GM21515 (cell line): ENCODE results near the gene CD2AP.
A peak's percentile ranks its signal among the peaks of the same experiment; 100 is the strongest.
"Not testable (repeated sequence)": the region's sequence is repeated elsewhere in the genome, so short reads cannot be mapped to it uniquely, and the experiment has no call there.

Experiments used
- ATAC-seq: cut with Tn5 transposase; IDR thresholded peaks from one replicate; pipeline ENCODE4 v1.9.1; 2021; ENCODE audit not compliant: unreplicated experiment

Gene CD2AP

GRCh38 chr6:47631269-47631772, 153.7 kb downstream of the CD2AP start:
- ATAC-seq, result peak; percentile 55

DNA sequence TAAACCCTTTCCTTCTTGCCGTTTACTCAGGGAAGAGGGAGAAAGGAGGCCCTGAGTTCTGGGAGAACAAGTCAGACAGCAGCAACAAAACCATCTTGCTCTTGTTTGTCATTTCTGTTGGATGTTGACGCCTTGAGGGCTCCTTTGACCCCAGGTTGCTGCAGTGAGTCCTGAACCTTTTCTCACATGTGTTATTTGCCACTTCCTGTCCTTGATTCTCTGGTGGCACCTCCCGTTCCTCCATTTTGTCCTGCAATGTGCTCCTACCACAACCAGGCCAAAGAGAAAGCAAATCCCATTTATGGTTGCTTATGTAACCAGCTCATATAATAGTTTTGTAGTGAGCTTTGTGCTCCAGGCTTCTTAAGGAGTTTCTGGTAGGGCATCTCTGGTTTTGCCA, 154.2 kb downstream of the CD2AP start:
- ATAC-seq, result no peak

GRCh38 chr6:47633141-47633540, 155.6 kb downstream of the CD2AP start:
- no peak for ATAC-seq

DNA sequence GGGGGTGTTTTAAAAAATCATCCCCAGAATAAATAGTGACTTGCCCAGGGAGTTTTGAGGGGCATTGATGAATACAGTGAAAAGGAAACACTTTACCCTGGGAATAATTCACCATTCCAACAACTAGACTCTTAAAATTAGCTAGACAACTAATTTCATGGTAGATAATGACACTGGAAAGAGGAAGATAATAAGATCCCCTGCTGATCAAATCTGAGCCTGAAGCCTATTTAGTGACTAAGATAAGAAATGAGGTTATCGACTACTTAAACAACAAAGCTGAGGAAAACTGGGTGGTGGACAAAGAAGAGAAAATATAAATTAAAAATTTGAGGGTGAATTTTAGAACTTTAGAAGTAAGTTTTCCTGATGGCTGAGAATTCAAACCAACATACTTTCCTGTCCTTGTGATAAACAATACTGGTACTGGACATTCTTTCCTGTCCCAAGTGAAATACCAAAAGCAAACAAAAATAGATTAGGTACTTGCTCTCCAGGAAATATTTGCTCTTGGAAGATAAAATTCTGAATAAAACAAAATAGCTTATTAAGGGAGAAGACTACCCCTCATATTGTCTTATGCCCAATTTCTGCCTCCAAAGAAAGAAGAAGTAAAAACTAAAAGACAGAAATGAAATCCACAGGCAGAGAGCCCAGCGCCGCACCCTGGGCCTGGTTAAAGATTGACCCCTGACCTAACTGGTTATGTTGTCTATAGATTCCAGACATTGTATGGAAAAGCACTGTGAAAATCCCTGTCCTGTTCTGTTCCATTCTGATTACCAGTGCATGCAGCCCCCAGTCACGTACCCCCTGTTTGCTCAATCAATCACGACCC, 156.8 kb downstream of the CD2AP start:
- no peak for ATAC-seq

- ATAC-seq, result no peak
Measured at GRCh38 chr6:47646689-47647088, 169.1 kb downstream of the CD2AP start.

DNA sequence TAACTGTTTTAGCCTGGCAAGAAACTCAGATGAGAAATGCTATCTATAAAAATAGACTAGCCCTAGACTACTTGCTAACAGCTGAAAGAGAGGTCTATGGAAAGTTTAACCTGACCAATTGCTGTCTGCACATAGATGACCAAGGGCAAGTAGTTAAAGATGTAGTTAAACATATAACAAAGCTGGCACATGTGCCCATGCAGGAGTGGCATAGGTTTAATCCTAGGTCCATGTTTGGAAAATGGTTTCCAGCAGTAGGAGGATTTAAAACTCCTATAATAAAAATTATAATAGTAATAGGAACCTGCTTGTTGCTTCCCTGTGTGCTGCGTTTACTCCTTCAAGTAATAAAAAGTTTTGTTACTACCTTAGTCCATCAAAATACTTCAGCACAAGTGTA, 169.6 kb downstream of the CD2AP start:
- no peak for ATAC-seq

- not testable (repeated sequence) for ATAC-seq
Measured at GRCh38 chr6:47647626-47648025, 170.0 kb downstream of the CD2AP start.

DNA sequence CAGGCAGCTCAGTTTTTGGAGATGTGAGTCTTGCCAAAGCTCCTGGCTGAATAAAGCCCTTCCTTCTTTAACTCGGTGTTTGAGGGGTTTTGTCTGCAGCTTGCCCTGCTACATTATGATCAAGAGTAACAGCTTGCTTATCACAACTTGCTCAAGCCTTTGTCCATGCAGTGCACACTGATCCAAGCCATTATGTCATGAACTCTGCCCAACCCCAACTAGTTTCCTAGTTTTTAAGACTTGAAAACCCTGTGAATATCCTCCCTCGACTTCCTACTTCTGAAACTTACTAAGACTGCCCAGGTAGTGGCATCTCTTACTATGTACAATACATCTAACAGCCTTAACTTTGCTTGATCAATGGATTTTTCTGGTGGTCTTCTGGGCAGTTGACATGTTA, 170.4 kb downstream of the CD2AP start:
- no peak for ATAC-seq

- no peak for ATAC-seq
Measured at GRCh38 chr6:47650553-47651432, 173.2 kb downstream of the CD2AP start.

DNA sequence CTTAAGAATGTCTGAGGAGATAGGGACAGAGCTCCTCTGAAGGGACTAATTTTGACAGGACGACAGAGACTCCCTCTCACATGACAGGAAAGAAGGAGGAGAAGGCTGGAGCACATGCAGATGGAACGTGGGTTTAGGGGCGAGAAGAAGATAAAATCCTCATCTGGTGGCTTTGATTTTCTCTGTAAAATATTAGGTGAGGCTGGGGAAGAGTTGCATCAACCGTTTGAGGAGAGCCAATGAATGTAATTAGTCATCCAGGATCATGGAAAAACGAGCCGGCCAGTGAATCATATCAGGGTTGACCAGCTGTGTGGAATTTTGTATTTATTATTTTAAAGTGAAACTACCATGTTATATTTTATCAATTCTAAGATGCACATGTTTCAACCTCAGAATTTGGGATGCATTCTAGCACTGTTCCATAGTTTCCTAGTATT, 173.9 kb downstream of the CD2AP start:
- no peak for ATAC-seq

GRCh38 chr6:47653706-47654105, 176.1 kb downstream of the CD2AP start:
- no peak for ATAC-seq

- no peak for ATAC-seq
Measured at GRCh38 chr6:47654255-47654654, 176.7 kb downstream of the CD2AP start.

GRCh38 chr6:47655719-47656595, 178.4 kb downstream of the CD2AP start:
- no peak for ATAC-seq

DNA sequence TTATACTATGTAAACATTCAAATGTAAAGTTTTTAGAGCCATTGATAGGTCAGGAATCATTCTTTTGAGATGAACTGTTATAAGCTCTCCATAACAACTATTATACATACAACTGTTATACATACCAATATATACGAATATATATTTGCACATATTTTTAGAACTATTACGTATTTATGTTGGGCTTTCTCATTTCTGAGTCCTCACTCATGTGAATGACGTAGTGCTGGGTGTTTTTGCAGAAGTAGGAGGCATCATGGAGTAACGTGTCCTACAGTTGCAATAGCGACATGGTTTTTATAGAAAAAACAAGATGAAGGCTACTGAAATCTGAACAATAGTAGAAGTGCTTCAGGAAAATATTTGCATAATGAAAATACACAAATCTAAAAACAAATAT, 184.4 kb downstream of the CD2AP start:
- no peak for ATAC-seq

DNA sequence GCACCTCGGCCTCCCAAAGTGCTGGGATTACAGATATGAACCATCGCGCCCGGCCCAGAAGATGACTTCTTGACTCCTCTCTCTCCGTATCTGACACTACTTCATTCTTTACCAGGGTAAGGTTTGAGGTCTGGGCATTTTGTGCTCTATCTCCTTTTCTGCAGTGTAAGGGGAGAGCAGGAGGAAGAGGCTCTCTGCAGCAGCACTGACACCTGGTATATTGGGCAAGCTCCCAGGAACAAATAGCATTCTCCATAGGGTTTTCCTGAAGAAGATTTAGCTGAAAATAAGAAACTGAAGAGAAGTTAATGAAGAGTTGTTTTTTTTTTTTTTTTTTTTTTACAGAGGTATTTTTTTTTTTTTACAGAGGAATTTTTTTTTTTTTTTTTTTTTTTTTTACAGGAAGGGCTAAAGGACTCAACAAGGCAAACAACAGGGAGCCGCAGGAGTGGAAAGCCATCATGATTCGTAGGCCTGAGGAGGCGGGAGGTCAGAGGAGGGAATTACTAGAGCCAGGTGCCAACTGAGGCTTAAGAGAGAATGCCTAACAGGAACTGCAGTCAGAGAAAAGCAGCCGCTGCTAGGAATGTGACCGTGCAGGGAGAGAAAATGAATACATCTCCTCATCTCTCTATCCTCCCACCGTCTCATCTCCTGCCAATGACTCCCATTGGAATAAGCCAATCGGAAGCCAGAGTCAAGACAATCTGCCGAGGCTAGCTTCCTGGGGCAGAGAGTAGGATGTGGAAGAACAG, 186.1 kb downstream of the CD2AP start:
- no peak for ATAC-seq

DNA sequence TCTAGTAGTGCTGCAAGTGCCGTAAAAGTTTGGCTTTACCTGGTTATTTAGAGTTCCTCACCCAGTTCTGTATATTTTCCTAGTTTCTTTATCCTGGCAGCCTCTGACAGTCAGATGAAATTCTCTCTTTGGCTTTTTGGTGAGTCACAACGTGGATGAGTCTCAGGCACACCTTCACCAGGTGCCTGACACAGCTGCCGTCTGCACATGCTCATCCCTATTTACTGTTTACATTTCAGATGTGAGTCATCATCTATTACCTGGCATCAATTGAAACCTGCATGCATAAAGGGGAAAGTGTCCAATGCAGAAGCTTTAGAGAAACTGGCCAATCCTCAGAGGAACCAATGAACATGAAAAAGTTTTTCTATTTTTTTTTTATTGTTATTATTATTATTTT, 187.5 kb downstream of the CD2AP start:
- ATAC-seq, result no peak

DNA sequence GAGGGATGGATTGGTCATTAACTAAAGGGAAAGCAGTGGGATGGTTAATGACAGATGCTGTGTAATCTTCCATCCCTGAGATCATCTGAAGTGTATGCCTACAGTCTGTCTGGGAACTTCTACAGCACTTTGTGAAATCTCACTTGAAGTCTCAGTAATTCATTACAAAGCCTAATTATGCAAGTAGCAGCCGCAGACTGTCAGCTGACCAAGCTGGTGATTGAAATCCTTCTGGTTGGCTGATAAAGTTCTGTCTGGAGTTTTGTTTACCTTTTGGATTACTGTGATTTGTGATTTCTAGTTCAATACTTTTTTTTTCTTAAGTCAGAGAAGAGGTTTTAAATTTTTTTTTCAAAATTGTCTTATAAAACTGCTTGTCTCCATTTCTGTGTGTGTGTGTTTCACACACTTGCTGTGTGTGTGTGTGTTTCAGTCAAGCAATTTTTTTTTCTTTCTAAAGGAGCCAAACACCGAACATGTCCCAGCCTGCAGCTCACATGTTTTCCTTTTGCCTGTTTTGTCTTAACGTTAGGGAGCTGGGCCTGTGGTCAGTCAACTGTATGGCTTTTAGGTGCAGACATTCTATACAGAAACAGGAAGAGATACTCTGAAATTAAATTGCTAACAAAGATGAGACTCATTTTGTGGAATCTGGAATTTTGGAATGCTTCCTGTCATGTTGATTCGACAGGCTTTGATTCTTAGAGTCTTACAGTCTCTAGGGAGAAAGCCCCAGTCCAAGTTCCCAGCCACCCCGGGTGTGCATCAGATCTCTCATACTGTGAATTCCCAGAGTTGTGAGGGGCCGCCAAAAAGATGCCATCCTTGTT, 192.3 kb downstream of the CD2AP start:
- no peak for ATAC-seq

DNA sequence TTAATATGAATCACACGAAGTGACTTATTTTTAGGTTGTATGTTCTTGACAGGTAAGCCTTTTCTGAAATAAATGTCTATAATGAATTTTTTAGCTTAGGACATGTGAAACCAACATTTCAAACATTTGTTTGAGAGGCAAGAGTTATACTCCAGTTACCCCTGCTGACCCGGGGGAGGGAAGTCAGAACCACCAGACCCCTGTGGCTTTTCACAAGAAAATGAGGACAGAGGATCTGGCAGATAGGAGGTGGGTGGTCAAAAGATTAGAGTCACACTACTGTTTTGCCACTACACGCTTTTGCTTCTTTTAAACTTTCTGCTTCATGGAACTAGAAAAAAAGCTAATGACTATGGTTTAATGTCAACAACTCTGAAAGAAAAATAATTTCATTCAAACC, 193.3 kb downstream of the CD2AP start:
- ATAC-seq, result no peak

GRCh38 chr6:47671777-47672176, 194.2 kb downstream of the CD2AP start:
- no peak for ATAC-seq
